IPS-18c (cell line): Measurements from ENCODE around the gene SLC37A1.
"Not testable (repeated sequence)": the region's sequence is repeated elsewhere in the genome, so short reads cannot be mapped to it uniquely, and the experiment has no call there.

ENCODE experiments used
- H3K4me3 ChIP-seq: 2 replicates; pipeline ENCODE4 v1.7.0; 2013; ENCODE audit warnings: low read depth, mild to moderate bottlenecking, low read length, moderate library complexity; ENCODE audit not compliant: insufficient read depth
- H3K9me3 ChIP-seq: one replicate; pipeline ENCODE4 v1.6.1; 2013; ENCODE audit warnings: mild to moderate bottlenecking, low read length, moderate library complexity; ENCODE audit not compliant: control insufficient read depth, insufficient read depth

Gene SLC37A1

DNA sequence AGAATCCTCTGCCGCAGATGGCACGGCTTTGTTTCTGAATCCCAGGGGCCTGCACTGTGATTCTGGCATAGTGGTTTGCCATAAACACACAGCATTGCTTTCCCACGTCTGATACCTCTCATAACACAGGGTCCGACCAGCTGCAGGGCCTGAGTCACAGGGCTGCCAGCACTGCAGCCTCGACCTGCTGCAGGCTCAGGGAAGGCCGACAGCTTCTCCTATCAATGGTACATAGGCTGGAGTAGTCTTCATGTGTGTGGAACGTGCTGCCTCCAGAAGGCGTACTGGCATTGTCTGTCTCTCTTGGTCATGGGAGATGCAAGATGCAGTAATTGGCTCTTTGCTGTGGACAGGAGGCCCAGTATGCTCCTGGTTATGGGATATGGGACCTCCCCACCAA is 86.3 kb downstream of the SLC37A1 start:
- no peaks in the 10 kb centered on the region for H3K9me3 ChIP-seq
- no peak overlapping the region for H3K4me3 ChIP-seq

DNA sequence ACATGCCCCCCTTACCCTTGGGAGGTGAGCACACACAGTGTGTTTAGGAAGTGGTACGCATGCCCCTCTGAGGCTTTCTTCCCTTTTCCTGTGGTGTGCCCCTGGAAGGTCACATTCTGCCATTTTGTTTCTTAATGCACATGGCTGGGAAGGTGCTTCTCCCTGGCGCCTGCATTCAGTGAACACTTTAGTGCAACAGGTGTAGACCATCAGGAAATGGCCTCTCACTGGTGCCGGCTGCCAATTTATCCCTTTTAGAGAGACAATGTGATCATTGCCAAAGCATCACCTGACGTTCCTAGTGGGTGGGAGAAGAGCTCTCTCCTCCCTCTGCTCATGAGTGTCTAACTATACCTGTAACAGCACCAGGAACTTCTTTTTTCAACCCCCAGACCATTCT is 88.0 kb downstream of the SLC37A1 start:
- Histone ChIP-seq H3K9me3 (no peaks in the 10 kb centered on the region), H3K4me3 (no peak overlapping the region)

DNA sequence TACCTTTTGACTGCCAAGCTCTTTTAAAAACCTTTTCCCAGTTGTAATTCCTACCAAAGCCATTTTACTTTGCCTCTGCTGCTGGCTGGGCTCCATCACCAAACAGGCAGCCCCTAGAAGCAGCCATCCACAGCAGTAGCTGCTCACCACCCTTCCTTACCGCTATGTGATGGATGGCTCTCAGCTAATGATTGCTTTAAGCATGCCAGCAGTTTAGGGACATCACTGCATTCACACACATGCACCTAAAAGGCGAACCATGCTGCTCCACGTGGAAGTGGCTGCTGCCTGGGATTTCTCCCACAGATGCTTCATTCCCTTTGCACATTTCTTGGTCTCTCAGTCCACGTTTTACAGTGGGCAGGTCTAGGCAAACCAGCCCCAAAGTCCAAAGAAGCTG is 93.5 kb downstream of the SLC37A1 start:
- Histone ChIP-seq H3K4me3 (no peak overlapping the region), H3K9me3 (no peaks in the 10 kb centered on the region)

DNA sequence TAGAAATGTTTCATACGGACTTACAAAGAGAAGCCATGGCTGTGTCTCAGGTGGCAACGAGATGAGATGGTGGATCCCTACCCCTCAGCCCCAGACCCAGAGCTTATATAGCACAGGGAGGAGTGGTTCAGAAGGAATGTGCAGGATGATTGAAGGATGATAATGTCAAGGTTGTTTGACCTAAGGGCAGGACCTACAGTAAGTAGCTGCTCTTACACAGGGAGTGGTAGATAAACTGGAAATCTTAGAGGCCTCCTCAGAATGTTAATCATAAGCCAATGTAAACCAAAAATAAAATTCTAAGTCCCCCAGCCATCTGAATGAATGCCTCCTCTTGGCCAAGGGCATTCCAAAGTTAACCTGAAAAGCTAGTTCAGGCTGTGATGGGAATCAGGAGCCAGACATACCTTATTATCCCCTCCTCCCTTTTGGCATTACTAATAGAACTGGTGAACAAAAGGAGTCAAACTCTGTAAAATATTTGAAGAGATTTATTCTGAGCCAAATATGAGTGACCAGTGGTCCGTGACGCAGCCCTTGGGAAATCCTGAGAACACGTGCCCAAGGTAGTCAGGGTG is 94.0 kb downstream of the SLC37A1 start:
- no peaks in the 10 kb centered on the region for H3K9me3 ChIP-seq
- no peak overlapping the region for H3K4me3 ChIP-seq

DNA sequence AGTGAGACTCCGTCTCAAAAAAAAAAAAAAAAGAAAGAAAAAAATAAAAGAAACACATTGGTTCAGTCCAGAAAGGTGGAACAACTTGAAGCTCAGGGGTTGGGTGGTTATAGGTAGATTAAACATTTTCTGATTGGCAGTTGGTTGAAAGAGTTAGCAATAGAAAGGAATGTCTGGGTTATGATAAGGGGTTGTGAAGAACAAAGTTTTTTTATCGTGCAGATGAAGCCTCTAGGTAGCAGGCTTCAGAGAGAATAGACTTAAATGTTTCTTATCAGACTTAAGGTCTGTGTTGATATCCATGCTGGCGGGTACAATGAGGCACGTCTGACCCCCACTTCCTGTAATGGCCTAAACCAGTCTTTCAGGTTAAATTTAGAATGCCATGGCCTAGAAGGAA is 94.8 kb downstream of the SLC37A1 start:
- H3K4me3 ChIP-seq = no peak overlapping the region
- H3K9me3 ChIP-seq = no peaks in the 10 kb centered on the region

DNA sequence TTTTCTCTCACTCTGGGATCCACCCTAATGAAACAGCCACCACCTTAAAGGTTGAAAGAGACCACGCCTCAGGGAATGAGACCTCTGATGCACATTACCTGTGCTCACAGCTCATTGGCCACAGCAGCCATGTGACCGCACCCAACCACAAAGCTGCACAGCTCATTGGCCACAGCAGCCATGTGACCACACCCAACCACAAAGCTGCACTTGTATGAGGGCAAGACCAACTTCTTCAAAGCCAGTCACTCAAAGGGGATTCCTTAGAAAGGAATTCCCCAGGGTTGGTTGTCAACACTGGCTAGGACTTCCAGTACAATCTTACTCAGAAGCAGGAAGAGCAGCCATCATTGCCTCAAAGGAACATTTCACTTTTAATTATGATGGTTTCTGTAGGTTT is 96.2 kb downstream of the SLC37A1 start:
- no peak overlapping the region for H3K4me3 ChIP-seq
- H3K9me3 ChIP-seq = no peaks in the 10 kb centered on the region

DNA sequence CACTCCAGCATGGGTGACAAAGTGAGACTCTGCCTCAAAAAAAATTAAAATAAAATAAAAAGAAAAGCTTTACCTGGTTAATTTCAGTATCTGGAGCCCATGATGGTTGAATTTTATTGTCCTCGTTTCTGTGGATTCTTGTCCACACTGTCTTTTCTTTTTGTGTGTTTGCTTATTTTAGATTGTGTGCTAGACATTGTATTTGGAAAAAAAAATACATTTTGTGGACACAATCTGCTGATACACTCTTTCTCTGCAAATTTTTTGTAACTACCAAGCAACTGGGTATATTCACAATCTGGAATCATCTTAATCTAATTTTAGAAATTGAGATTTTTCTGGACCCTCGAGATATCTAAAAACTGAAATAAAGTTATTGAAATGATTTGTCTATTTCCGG is 98.2 kb downstream of the SLC37A1 start:
- Histone ChIP-seq H3K9me3 (no peaks in the 10 kb centered on the region), H3K4me3 (no peak overlapping the region)

DNA sequence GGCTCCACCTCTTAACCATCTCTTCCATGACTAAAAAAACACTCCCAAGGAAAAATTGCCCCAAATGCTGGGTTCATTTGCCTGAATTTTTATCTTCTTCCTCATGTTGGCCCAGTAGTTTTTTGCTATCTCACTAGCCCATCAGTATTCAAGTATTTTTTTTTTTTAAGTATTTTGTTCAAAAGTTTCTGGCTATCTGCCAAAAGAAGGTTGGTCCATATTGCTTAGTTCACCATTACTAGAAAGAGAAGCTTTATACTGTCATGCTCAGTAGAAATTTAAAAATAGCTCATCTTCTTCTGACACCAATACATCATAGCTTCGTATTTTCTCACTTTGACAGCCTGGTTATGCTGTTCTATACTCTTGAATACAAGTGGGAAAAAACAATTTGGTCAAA is 98.7 kb downstream of the SLC37A1 start:
- Histone ChIP-seq H3K4me3 (no peak overlapping the region), H3K9me3 (no peaks in the 10 kb centered on the region)

DNA sequence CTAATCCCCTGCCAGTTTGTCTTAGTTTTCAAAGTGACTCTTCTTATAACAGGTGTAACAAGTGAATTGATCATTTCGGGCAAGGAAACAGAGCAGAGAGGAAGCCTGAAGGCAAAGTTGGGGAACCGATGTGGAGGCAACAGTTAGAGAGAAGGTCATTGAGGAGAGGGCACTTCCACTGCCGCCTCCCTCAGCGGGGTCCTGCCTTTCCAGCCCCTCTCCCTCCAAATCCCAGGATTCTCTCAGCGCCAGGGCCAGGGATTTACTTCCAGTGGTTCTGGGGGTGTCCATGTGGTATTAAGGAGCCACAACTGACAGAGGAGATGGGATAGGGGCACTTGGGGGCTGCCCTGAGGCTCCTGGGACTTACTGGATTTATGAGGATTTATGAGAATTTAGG is 100.1 kb downstream of the SLC37A1 start:
- H3K4me3 ChIP-seq = no peak overlapping the region
- no peaks in the 10 kb centered on the region for H3K9me3 ChIP-seq

DNA sequence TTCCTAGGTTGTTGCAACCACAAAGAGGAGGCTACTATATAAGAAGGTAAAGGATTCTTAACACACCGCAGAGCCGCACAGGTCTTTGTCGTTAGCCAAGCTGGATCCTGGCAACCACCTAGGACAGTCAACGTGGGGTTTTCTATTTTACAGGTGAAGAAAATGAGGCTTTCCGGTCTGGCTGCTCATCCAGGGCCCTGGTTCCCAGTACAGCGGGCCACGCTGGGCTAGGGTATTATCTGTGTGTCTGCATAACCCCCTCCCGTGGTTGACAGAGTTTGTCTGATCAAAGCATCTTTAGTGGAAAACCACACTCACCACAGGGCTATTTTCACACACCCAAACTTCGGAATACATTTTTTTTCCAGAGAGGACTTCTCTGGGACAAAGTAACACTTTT is 100.7 kb downstream of the SLC37A1 start:
- Histone ChIP-seq H3K4me3 (no peak overlapping the region), H3K9me3 (no peaks in the 10 kb centered on the region)

DNA sequence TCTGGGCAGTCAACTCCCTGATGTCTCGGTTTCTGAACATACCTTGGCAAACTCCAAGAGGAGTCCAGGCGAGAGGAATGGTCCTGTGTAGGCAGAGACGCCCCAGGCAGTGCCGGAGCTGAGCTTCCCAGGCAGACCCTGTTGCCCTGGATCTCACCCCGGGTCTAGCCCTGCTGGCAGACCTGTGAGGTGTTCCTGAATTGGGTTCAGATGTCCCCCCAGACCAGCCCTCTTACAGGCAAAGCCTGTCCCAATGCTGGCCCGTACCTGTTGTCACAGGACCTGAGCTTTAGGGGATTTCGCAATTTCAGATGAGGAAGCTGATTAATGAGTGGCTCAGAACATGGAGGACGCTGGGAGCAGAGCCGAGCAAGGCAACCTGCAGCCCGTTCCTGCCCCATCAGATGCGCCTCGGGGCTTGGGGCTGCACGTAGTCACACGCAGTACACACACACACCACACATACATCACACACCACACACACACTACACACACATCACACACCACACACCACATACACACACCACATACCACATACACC is 101.2 kb downstream of the SLC37A1 start:
- no peaks in the 10 kb centered on the region for H3K9me3 ChIP-seq

DNA sequence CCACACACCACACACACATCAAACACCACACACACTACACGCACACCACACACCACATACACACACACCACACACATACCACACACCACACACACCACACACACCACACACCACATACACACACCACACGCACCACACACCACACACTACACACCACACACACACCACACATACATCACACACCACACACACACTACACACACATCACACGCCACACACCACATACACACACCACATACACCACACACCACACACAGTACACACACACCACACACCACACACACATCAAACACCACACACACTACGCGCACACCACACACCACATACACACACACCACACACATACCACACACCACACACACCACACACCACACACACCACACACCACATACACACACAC is 101.7 kb downstream of the SLC37A1 start:
- H3K4me3 ChIP-seq, H3K9me3 ChIP-seq: not testable (repeated sequence)

More for the DNA sequence above, 101.2 kb downstream of the SLC37A1 start:
- no peak overlapping the region for H3K4me3 ChIP-seq

DNA sequence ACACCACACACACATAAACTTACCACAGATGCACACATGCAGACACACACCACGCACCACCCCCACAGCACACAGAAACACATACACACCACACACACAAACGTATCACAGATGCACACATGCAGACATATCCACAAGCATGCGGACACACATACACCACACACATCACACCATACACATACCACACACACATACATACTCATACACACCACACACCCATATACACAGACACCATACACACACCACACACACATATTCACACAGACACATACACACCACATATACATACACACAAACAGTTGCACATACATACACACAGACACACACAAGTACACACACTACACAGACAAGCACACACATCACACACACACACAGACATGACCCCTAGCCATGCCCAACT is 102.3 kb downstream of the SLC37A1 start:
- H3K9me3 ChIP-seq = no peaks in the 10 kb centered on the region
- H3K4me3 ChIP-seq = no peak overlapping the region

DNA sequence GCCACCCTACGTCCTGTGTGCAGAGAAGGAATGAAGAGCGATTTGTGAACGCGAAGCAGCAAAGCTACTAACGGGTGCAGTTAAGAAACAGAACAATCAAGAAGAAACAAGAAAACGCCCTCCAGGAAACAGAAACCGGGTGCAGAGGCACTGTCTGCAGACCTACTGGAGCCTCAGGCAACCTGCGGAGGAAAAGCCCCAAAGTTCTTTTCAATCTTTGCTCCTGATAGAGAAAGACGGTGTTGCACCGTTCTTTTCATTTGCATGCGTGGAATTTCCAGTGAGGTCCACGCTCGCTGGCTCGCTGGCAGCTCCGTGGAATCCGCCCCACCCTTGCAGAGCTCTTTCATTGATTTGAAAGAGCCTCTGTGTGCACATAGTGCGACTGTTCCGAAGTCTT is 102.8 kb downstream of the SLC37A1 start:
- Histone ChIP-seq H3K4me3 (no peak overlapping the region), H3K9me3 (no peaks in the 10 kb centered on the region)

DNA sequence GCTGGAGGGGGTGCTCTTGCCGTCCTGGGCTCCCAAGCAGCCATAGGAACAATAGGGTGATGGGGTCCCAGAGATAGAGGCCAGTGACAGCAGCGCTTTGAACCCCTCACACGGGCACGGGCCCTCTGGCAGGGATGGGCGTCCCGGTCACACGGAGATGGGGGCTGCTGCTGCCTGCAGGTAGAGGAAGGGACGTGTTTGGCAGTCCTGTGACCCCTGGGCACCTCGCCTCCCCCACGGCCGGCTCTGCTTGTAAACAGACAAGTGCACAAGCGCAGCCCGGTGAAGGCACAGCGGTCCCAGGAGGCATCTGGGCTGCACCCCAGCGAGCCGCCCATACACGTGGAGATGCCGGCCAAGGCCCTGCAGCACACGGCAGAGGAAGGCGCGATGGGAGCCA is 103.3 kb downstream of the SLC37A1 start:
- H3K4me3 ChIP-seq = no peak overlapping the region
- H3K9me3 ChIP-seq = no peaks in the 10 kb centered on the region

DNA sequence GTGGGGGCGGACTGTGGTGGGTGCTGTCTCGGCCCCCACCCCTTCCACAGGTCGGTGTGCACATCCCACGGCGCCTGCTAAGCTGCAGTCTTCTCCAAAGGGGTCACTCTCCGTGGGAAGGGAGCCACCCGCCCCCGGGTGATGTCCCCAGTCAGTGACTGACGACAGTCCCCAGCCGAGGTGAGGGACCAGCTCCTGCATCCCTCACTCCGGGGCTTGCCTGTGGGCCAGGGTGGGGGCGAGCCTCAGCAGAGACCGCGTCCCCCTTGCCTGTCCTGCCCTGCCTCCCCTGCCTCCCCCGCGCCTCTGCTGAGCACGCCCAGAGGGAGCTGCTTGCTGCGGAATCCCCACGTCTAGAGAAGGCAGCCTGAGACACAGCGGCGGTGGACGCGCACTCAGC is 103.8 kb downstream of the SLC37A1 start:
- Histone ChIP-seq H3K4me3 (no peak overlapping the region), H3K9me3 (no peaks in the 10 kb centered on the region)

DNA sequence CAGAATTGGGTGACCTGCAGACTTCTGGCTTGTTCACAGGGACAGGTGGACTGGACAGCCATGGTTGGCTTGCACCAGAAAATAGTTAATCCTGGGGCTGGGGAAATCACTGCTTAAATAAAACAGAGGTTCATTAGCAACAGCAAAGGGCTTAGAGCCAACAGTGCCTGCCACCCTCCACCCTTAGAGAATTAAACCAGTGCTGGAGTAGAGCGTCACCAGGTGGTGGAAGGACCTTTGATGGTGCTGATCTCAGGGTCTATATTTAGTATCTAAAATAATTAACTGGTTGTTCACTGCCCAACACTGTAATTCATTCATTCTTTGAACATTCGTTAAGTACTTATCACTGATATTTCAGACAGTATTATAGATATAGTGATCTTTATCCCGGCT is 105.1 kb downstream of the SLC37A1 start:
- H3K9me3 ChIP-seq = no peaks in the 10 kb centered on the region
- no peak overlapping the region for H3K4me3 ChIP-seq

DNA sequence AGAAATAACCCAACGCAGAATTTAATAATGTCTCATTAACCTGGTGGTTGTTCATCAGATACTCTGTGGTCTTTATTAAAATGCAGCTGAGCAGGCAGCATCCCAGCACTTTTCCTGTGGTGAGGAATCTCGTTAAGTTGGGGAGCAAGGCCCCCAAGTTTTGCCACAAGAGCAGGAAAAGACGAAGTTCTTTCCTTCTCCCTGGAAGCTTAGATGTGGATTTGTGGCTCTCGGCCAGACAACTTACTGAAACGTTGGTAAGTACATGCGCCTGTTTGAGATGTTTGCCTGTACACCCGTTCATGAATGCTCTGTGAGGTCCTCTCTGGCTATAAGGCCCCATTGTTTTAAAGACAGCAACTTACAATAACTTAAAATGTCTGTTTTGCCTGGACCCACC is 105.5 kb downstream of the SLC37A1 start:
- no peaks in the 10 kb centered on the region for H3K9me3 ChIP-seq
- no peak overlapping the region for H3K4me3 ChIP-seq

DNA sequence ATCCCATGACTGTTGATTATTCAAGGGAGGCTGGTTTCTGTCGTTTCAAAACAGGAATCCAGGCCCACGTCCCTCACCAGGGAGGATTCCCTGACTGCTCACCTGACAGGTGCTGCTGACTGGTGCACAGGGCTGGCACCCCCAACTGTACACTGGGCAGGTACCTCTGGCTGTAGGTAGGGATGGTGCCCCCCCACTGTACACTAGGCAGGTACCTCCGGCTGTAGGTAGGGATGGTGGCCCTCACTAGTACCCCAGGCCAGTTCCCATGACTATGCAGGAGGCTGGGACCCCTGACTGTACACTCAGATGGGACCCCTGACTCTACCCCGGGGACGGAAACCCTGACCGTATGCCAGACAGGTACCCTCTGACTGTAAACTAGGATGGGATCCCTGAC is 106.2 kb downstream of the SLC37A1 start:
- no peaks in the 10 kb centered on the region for H3K9me3 ChIP-seq
- H3K4me3 ChIP-seq = no peak overlapping the region
